Activated CD4-positive, alpha-beta memory T cell treated with anti-CD3 and anti-CD28 coated beads, Interleukin-2, amount 10 ng/mL, durations not matched to agents 7 days and 5 days (primary cell): ENCODE data around the gene RPS27L. TPM values are rescaled to one million over a fixed set of nuclear protein-coding genes. Genes with fewer than 3 reads are reported as not detected.

ENCODE experiments used
- CTCF ChIA-PET: fragments of 350-600 bp; sonication (Branson Sonifier 250); formaldehyde crosslinking; loops from one replicate; lab custom pipeline; 2021; ENCODE audit warnings: antibody characterized with exemption, inconsistent platforms; lab: Charles Lee
- POLR2A ChIA-PET: fragments of 350-600 bp; sonication (Branson Sonifier 250); formaldehyde crosslinking; loops from one replicate; lab custom pipeline; 2021; ENCODE audit warnings: antibody characterized with exemption; lab: Charles Lee
- DNase-seq: peaks from one replicate; pipeline ENCODE4 v3.0.0-alpha.2; 2020
- H3K27ac Mint-ChIP-seq: one replicate; pipeline ENCODE4 v1.8.0; 2021; ENCODE audit warnings: mild to moderate bottlenecking, mixed read lengths
- H3K27me3 Mint-ChIP-seq: one replicate; pipeline ENCODE4 v1.8.0; 2021; ENCODE audit warnings: mixed read lengths
- H3K36me3 Mint-ChIP-seq: one replicate; pipeline ENCODE4 v1.8.0; 2021; ENCODE audit warnings: low read depth, mixed read lengths
- H3K4me1 Mint-ChIP-seq: one replicate; pipeline ENCODE4 v1.8.0; 2021; ENCODE audit warnings: mixed read lengths
- H3K4me3 Mint-ChIP-seq: one replicate; pipeline ENCODE4 v1.8.0; 2021; ENCODE audit warnings: mild to moderate bottlenecking, mixed read lengths
- H3K9me3 Mint-ChIP-seq: one replicate; pipeline ENCODE4 v1.8.0; 2021; ENCODE audit warnings: mixed read lengths
- total RNA-seq, 2 experiments: library from RNA; stranded (reverse); gene quantifications; one replicate each; pipeline ENCODE4 v1.2.3, GENCODE V29; 2021

Gene RPS27L
- total RNA-seq, 2 experiments from 2014 or later, result 171 to 173 TPM

- Mint-ChIP-seq H3K36me3 (peaks cover 32% of the 10 kb centered on the region), H3K27me3 (peaks cover under 1% of the 10 kb centered on the region), H3K9me3 (no peaks in the 10 kb centered on the region), H3K4me1 (peaks cover 22% of the 10 kb centered on the region), H3K27ac (peak overlapping the region; percentile 88), H3K4me3 (peak overlapping the region; percentile 80)
- ChIA-PET CTCF (interaction anchor here (0.8 to 1.8 kb wide), 7 partner anchors 22 to 110 kb away, joined by 3 to 14 read pairs (median 4); no protein-coding TSS in a partner anchor), POLR2A (interaction anchor here (0.6 to 4.1 kb wide), 24 partner anchors 8 to 1230 kb away, joined by 3 to 56 read pairs (median 4); partner anchors contain the start of genes CIAO2A, RAB8B and TRIP4)
- DNase-seq, result peak; percentile 40
These were observed 684 bp upstream of the RPS27L start for GRCh38 chr15:63157891-63158431.

- H3K36me3 Mint-ChIP-seq, result peaks cover 38% of the 10 kb centered on the region
- H3K27ac Mint-ChIP-seq, result peak overlapping the region; percentile 98
- H3K4me1 Mint-ChIP-seq, result peaks cover 27% of the 10 kb centered on the region
- ChIA-PET POLR2A (interaction anchor here (0.8 to 4.1 kb wide), 21 partner anchors 9 to 937 kb away, joined by 3 to 56 read pairs (median 5); partner anchors contain the start of genes APH1B, CIAO2A and RAB8B), CTCF (interaction anchor here (0.6 to 1.8 kb wide), 6 partner anchors 21 to 120 kb away, joined by 3 to 14 read pairs (median 4); no protein-coding TSS in a partner anchor)
- no peaks in the 10 kb centered on the region for H3K9me3 Mint-ChIP-seq
- peak overlapping the region; percentile 99 for H3K4me3 Mint-ChIP-seq
- no peaks in the 10 kb centered on the region for H3K27me3 Mint-ChIP-seq
- DNase-seq, result peak; percentile 33
These were observed 541 bp downstream of the RPS27L start for GRCh38 chr15:63156755-63157117.

GRCh38 chr15:63156086-63156710 is 1.1 kb downstream of the RPS27L start:
- peak overlapping the region; percentile 99 for H3K4me3 Mint-ChIP-seq
- no peaks in the 10 kb centered on the region for H3K27me3 Mint-ChIP-seq
- POLR2A ChIA-PET, result interaction anchor here (0.7 to 4.1 kb wide), 11 partner anchors 10 to 131 kb away, joined by 3 to 56 read pairs (median 6); partner anchors contain the start of genes APH1B and RAB8B
- peaks cover 44% of the 10 kb centered on the region for H3K36me3 Mint-ChIP-seq
- CTCF ChIA-PET, result interaction anchor here (1.0 to 1.8 kb wide), 3 partner anchors 20 to 46 kb away, joined by 3 to 12 read pairs (median 4); no protein-coding TSS in a partner anchor
- DNase-seq, result no peak
- peak overlapping the region; percentile 98 for H3K27ac Mint-ChIP-seq
- peaks cover 30% of the 10 kb centered on the region for H3K4me1 Mint-ChIP-seq
- no peaks in the 10 kb centered on the region for H3K9me3 Mint-ChIP-seq

- Mint-ChIP-seq H3K4me1 (peaks cover 30% of the 10 kb centered on the region), H3K9me3 (no peaks in the 10 kb centered on the region), H3K27ac (peak overlapping the region; percentile 47), H3K27me3 (no peaks in the 10 kb centered on the region), H3K36me3 (peaks cover 45% of the 10 kb centered on the region), H3K4me3 (peak overlapping the region; percentile 99)
- ChIA-PET POLR2A (interaction anchor here (0.7 to 4.1 kb wide), 6 partner anchors 9 to 122 kb away, joined by 3 to 56 read pairs (median 6); partner anchors contain the start of gene APH1B), CTCF (interaction anchor here (1.0 kb wide), 1 partner anchor 47 kb away, joined by 3 read pairs; no protein-coding TSS in a partner anchor)
- DNase-seq, result no peak
These were observed 1.8 kb downstream of the RPS27L start for GRCh38 chr15:63155486-63155885.

- CTCF ChIA-PET, result no interaction called here
- no peak overlapping the region for H3K4me3 Mint-ChIP-seq
- peaks cover 56% of the 10 kb centered on the region for H3K36me3 Mint-ChIP-seq
- DNase-seq, result no peak
- POLR2A ChIA-PET, result interaction anchor here (0.7 kb wide), 1 partner anchor 18 kb away, joined by 3 read pairs; no protein-coding TSS in a partner anchor
- H3K27me3 Mint-ChIP-seq, result no peaks in the 10 kb centered on the region
- no peaks in the 10 kb centered on the region for H3K9me3 Mint-ChIP-seq
- H3K4me1 Mint-ChIP-seq, result peaks cover 28% of the 10 kb centered on the region
- no peak overlapping the region for H3K27ac Mint-ChIP-seq
These were observed 5.6 kb downstream of the RPS27L start for GRCh38 chr15:63151665-63152064.

- H3K27ac Mint-ChIP-seq, result no peak overlapping the region
- peaks cover 51% of the 10 kb centered on the region for H3K36me3 Mint-ChIP-seq
- ChIA-PET CTCF (no interaction called here), POLR2A (interaction anchor here (0.8 to 1.4 kb wide), 5 partner anchors 8 to 45 kb away, joined by 3 to 5 read pairs (median 4); partner anchors contain the start of gene RPS27L)
- H3K27me3 Mint-ChIP-seq, result no peaks in the 10 kb centered on the region
- H3K4me1 Mint-ChIP-seq, result peaks cover 4% of the 10 kb centered on the region
- H3K4me3 Mint-ChIP-seq, result no peak overlapping the region
- no peak for DNase-seq
- H3K9me3 Mint-ChIP-seq, result no peaks in the 10 kb centered on the region
These were observed 10.6 kb downstream of the RPS27L start for GRCh38 chr15:63146684-63147083.

GRCh38 chr15:63145426-63145825 is 11.9 kb downstream of the RPS27L start:
- ChIA-PET CTCF (no interaction called here), POLR2A (no interaction called here)
- H3K4me1 Mint-ChIP-seq, result peaks cover 9% of the 10 kb centered on the region
- H3K4me3 Mint-ChIP-seq, result no peak overlapping the region
- H3K9me3 Mint-ChIP-seq, result no peaks in the 10 kb centered on the region
- H3K27me3 Mint-ChIP-seq, result no peaks in the 10 kb centered on the region
- H3K27ac Mint-ChIP-seq, result no peak overlapping the region
- peaks cover 51% of the 10 kb centered on the region for H3K36me3 Mint-ChIP-seq
- DNase-seq, result no peak

- CTCF ChIA-PET, result no interaction called here
- no peaks in the 10 kb centered on the region for H3K9me3 Mint-ChIP-seq
- no peak overlapping the region for H3K4me3 Mint-ChIP-seq
- POLR2A ChIA-PET, result no interaction called here
- DNase-seq, result no peak
- peaks cover 15% of the 10 kb centered on the region for H3K4me1 Mint-ChIP-seq
- H3K36me3 Mint-ChIP-seq, result peaks cover 33% of the 10 kb centered on the region
- H3K27ac Mint-ChIP-seq, result no peak overlapping the region
- no peaks in the 10 kb centered on the region for H3K27me3 Mint-ChIP-seq
These were observed 16.3 kb downstream of the RPS27L start for GRCh38 chr15:63140936-63141335.

- H3K9me3 Mint-ChIP-seq, result no peaks in the 10 kb centered on the region
- peaks cover 6% of the 10 kb centered on the region for H3K36me3 Mint-ChIP-seq
- ChIA-PET CTCF (interaction anchor here (0.9 to 1.8 kb wide), 2 partner anchors 20 to 88 kb away, joined by 4 to 6 read pairs; partner anchors contain the start of gene RPS27L), POLR2A (interaction anchor here (1.0 kb wide), 1 partner anchor 10 kb away, joined by 4 read pairs; no protein-coding TSS in a partner anchor)
- no peak for DNase-seq
- H3K27me3 Mint-ChIP-seq, result no peaks in the 10 kb centered on the region
- no peak overlapping the region for H3K27ac Mint-ChIP-seq
- H3K4me3 Mint-ChIP-seq, result no peak overlapping the region
- peaks cover 25% of the 10 kb centered on the region for H3K4me1 Mint-ChIP-seq
These were observed 20.5 kb downstream of the RPS27L start for GRCh38 chr15:63136742-63137141.

GRCh38 chr15:63135804-63136203 is 21.5 kb downstream of the RPS27L start:
- ChIA-PET POLR2A (interaction anchor here (0.6 to 1.1 kb wide), 3 partner anchors 11 to 19 kb away, joined by 3 to 4 read pairs (median 4); no protein-coding TSS in a partner anchor), CTCF (interaction anchor here (0.6 to 1.8 kb wide), 3 partner anchors 21 to 88 kb away, joined by 4 to 6 read pairs (median 4); partner anchors contain the start of gene RPS27L)
- Mint-ChIP-seq H3K27me3 (no peaks in the 10 kb centered on the region), H3K4me3 (no peak overlapping the region), H3K27ac (no peak overlapping the region), H3K9me3 (no peaks in the 10 kb centered on the region), H3K36me3 (no peaks in the 10 kb centered on the region), H3K4me1 (peaks cover 16% of the 10 kb centered on the region)
- DNase-seq, result no peak

GRCh38 chr15:63135281-63135680 is 22.0 kb downstream of the RPS27L start:
- POLR2A ChIA-PET, result interaction anchor here (0.7 to 1.1 kb wide), 2 partner anchors 10 to 15 kb away, joined by 4 read pairs; no protein-coding TSS in a partner anchor
- Mint-ChIP-seq H3K9me3 (no peaks in the 10 kb centered on the region), H3K27me3 (no peaks in the 10 kb centered on the region)

GRCh38 chr15:63134245-63134985 is 22.9 kb downstream of the RPS27L start:
- H3K27ac Mint-ChIP-seq, result no peak overlapping the region
- peaks cover 16% of the 10 kb centered on the region for H3K4me1 Mint-ChIP-seq
- ChIA-PET CTCF (interaction anchor here (0.6 to 1.6 kb wide), 3 partner anchors 9 to 247 kb away, joined by 3 to 5 read pairs (median 3); partner anchors contain the start of gene CA12), POLR2A (interaction anchor here (0.9 to 1.6 kb wide), 2 partner anchors 17 to 23 kb away, joined by 3 to 5 read pairs; partner anchors contain the start of gene RPS27L)
- peaks cover under 1% of the 10 kb centered on the region for H3K36me3 Mint-ChIP-seq
- no peak overlapping the region for H3K4me3 Mint-ChIP-seq
- H3K9me3 Mint-ChIP-seq, result no peaks in the 10 kb centered on the region
- no peaks in the 10 kb centered on the region for H3K27me3 Mint-ChIP-seq
- no peak for DNase-seq

More at GRCh38 chr15:63135281-63135680, 22.0 kb downstream of the RPS27L start:
- no peaks in the 10 kb centered on the region for H3K36me3 Mint-ChIP-seq
- CTCF ChIA-PET, result interaction anchor here (0.6 to 1.8 kb wide), 3 partner anchors 22 to 87 kb away, joined by 3 to 4 read pairs (median 4); partner anchors contain the start of gene RPS27L
- peaks cover 16% of the 10 kb centered on the region for H3K4me1 Mint-ChIP-seq
- DNase-seq, result no peak
- H3K27ac Mint-ChIP-seq, result no peak overlapping the region
- H3K4me3 Mint-ChIP-seq, result no peak overlapping the region
